Measurements from ENCODE around the gene ZC3HAV1. TPM values are rescaled to one million over a fixed set of nuclear protein-coding genes. Genes with fewer than 3 reads are reported as not detected.

The ZC3HAV1 gene
- total and polyA plus RNA-seq, 10 of the 15 experiments (the other 5 are each of a cell fraction or from before 2014, with no cell fraction given): 18.5 to 55.3 (median 44.7) TPM

- no peak for TF ChIP-seq MTA3 (IDR thresholded peaks at IDR 0.05; ENCODE audit: borderline replicate concordance, low read length)
These were observed 28.6 kb downstream of the ZC3HAV1 start (continued) for GRCh38 chr7:139080905-139081304.

GRCh38 chr7:139079861-139080260, 29.7 kb downstream of the ZC3HAV1 start:
- Histone ChIP-seq H3K9me3 (replicated peaks; ENCODE audit: control insufficient read depth, insufficient read depth, low read length) (no peaks in the 10 kb centered on the region), H3K4me3 (no peak overlapping the region), H2AFZ (ENCODE audit: control insufficient read depth, low read depth, low read length) (no peak overlapping the region), H3K27me3 (replicated peaks in 1 of 2; ENCODE audit: control insufficient read depth in 2 of 2, insufficient read depth in 2 of 2, low read length in 1 of 2) (no peaks in the 10 kb centered on the region), H3K4me1 (ENCODE audit: control insufficient read depth, insufficient read depth, low read length) (peaks cover 1% of the 10 kb centered on the region; the same call in 1 of the 2 replicates), H3K9ac (ENCODE audit: control insufficient read depth, insufficient read depth, low read length) (no peak overlapping the region), H3K36me3 (ENCODE audit: control insufficient read depth in 2 of 2, insufficient read depth in 2 of 2, low read length in 1 of 2) (peaks cover 27 to 68% of the 10 kb centered on the region in 2 experiments), H4K20me1 (ENCODE audit: control insufficient read depth, insufficient read depth) (no peaks in the 10 kb centered on the region; the same call in 1 of the 2 replicates), H3K79me2 (ENCODE audit: control insufficient read depth, insufficient read depth, low read length) (no peaks in the 10 kb centered on the region), H3K27ac (ENCODE audit: control insufficient read depth, insufficient read depth) (no peak overlapping the region), H3K4me2 (ENCODE audit: control insufficient read depth, insufficient read depth) (no peak overlapping the region)
- in situ Hi-C loops (cut with MboI): loop anchor here (5.0 kb wide), 1 partner anchor 193 kb away; no protein-coding TSS in a partner anchor
- CTCF ChIA-PET: interaction anchor here (0.9 kb wide), 1 partner anchor 15 kb away, joined by 3 read pairs; no protein-coding TSS in a partner anchor
- DNase-seq (ENCODE audit: low read depth, low spot score): no peak
- POLR2A ChIA-PET: interaction anchor here (0.6 kb wide), 1 partner anchor 27 kb away, joined by 3 read pairs; no protein-coding TSS in a partner anchor
- SMC1A ChIA-PET (ENCODE audit: uncharacterized antibody, unreplicated experiment): interaction anchor here (1.1 kb wide), 1 partner anchor 20 kb away, joined by 4 read pairs; no protein-coding TSS in a partner anchor
- over 99% methylated on average over 15 of the region's 15 CpGs for WGBS (ENCODE audit: insufficient coverage, insufficient replicate concordance, low lambda C conversion rate, missing lambda C conversion rate)
- ATAC-seq: no peak
- intact Hi-C loops (cut with micrococcal nuclease; ENCODE audit: unreplicated experiment): no loop called here
- TF ChIP-seq BACH1 (IDR thresholded peaks at IDR 0.05; ENCODE audit: borderline replicate concordance): no peak
- TF ChIP-seq POLR2AphosphoS5 (IDR thresholded peaks at IDR 0.05; ENCODE audit: low read length): 0 out of 2 replicates have a peak, but pooled peaks have one; percentile 27
- no peak for TF ChIP-seq SREBF1 (IDR thresholded peaks at IDR 0.05; ENCODE audit: low read length)
- TF ChIP-seq MEF2B (IDR thresholded peaks at IDR 0.05; ENCODE audit: partially characterized antibody, poor library complexity, severe bottlenecking): no peak
- FAIRE-seq: no peak
- BruUV-seq (replicated peaks): TSS peak; percentile 31
- RAD21 ChIA-PET (ENCODE audit: unreplicated experiment): no interaction called here

GRCh38 chr7:139078911-139079310, 30.6 kb downstream of the ZC3HAV1 start:
- DNase-seq (ENCODE audit: low read depth, low spot score) (no peak), FAIRE-seq (no peak), ATAC-seq (no peak)
- Histone ChIP-seq H4K20me1 (ENCODE audit: control insufficient read depth, insufficient read depth) (no peaks in the 10 kb centered on the region; the same call in 1 of the 2 replicates), H3K27me3 (replicated peaks in 1 of 2; ENCODE audit: control insufficient read depth in 2 of 2, insufficient read depth in 2 of 2, low read length in 1 of 2) (no peaks in the 10 kb centered on the region), H3K4me2 (ENCODE audit: control insufficient read depth, insufficient read depth) (no peak overlapping the region), H3K27ac (ENCODE audit: control insufficient read depth, insufficient read depth) (no peak overlapping the region), H3K9me3 (replicated peaks; ENCODE audit: control insufficient read depth, insufficient read depth, low read length) (no peaks in the 10 kb centered on the region), H2AFZ (ENCODE audit: control insufficient read depth, low read depth, low read length) (no peak overlapping the region), H3K9ac (ENCODE audit: control insufficient read depth, insufficient read depth, low read length) (no peak overlapping the region), H3K4me1 (ENCODE audit: control insufficient read depth, insufficient read depth, low read length) (peaks cover 3% of the 10 kb centered on the region; the same call in 1 of the 2 replicates), H3K4me3 (no peak overlapping the region), H3K36me3 (ENCODE audit: control insufficient read depth in 2 of 2, insufficient read depth in 2 of 2, low read length in 1 of 2) (peaks cover 26 to 62% of the 10 kb centered on the region in 2 experiments), H3K79me2 (ENCODE audit: control insufficient read depth, insufficient read depth, low read length) (no peaks in the 10 kb centered on the region)
- WGBS (ENCODE audit: insufficient coverage, insufficient replicate concordance, low lambda C conversion rate, missing lambda C conversion rate): 65% methylated on average over 1 of the region's 1 CpG
- in situ Hi-C loops (cut with MboI) (loop anchor here (5.0 kb wide), 1 partner anchor 192 kb away; no protein-coding TSS in a partner anchor), intact Hi-C loops (cut with micrococcal nuclease; ENCODE audit: unreplicated experiment) (no loop called here)
- RAD21 ChIA-PET (ENCODE audit: unreplicated experiment): no interaction called here
- SMC1A ChIA-PET (ENCODE audit: uncharacterized antibody, unreplicated experiment): interaction anchor here (0.7 kb wide), 1 partner anchor 192 kb away, joined by 3 read pairs; no protein-coding TSS in a partner anchor
- no TSS peak for BruUV-seq (replicated peaks)
- POLR2A ChIA-PET: interaction anchor here (0.6 kb wide), 1 partner anchor 370 kb away, joined by 4 read pairs; no protein-coding TSS in a partner anchor
- TF ChIP-seq ZBTB33 (IDR thresholded peaks at IDR 0.05) (no peak), POLR2A (IDR thresholded peaks at IDR 0.05; ENCODE audit: low read depth, low read length) (0 out of 2 replicates have a peak, but pooled peaks have one; percentile 28)
- CTCF ChIA-PET: no interaction called here

Measured in GM12878 (cell line).